ENCODE data around the gene KLHL29. TPM values are rescaled to one million over a fixed set of nuclear protein-coding genes. Genes with fewer than 3 reads are reported as not detected.

Gene KLHL29
- total RNA-seq, 2 experiments from 2014 or later: 4.1 to 4.4 TPM

DNA sequence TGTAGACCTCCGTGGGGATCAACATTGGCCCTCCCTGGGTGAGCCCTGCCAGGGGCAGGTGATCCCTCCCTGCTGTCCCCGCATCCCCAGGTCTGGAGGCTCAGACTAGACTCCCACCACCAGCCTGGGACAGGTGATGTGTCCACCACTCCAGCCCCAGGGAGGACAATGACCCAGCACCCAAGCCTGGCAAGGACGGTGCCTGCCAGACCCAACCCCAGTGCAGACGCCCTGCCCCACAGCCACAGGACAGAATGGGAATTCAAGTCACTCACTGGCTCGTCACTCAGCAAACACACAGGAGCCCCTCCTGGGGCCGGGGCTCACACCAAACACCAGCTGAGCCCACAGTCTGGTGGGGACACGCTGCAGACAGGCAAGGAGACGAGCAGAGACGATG lies 302.2 kb downstream of the KLHL29 start:
- ChIA-PET CTCF (no interaction called here), POLR2A (no interaction called here)
- Mint-ChIP-seq H3K27ac (no peak overlapping the region), H3K4me3 (no peak overlapping the region), H3K27me3 (ENCODE audit: low read depth) (no peaks in the 10 kb centered on the region), H3K9me3 (ENCODE audit: insufficient read depth) (no peaks in the 10 kb centered on the region), H3K4me1 (ENCODE audit: low read depth) (peaks cover 21% of the 10 kb centered on the region), H3K36me3 (ENCODE audit: low read depth) (no peaks in the 10 kb centered on the region)
- ATAC-seq: no peak
- no peak for DNase-seq

DNA sequence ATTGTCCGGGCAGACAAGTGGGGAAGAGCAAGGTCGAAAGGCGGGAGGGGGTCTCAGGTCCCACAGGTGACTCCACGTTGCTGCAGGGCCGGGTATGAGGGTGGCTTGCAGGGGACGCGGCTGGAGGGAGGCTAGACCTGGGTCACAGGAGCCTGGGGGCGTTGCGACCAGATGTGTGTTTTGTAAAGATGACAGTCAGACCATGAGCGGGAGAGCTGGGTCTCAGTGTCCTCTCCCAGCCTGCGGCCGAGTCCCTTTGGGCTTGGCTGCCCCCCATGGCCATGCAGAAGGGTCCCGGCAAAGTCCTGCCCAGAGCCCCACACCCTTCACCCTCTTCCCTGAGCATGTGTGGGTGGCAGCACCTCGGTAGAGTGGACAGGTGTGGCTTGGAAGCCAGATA lies 302.7 kb downstream of the KLHL29 start:
- DNase-seq (no peak), ATAC-seq (no peak)
- Mint-ChIP-seq H3K36me3 (ENCODE audit: low read depth) (no peaks in the 10 kb centered on the region), H3K4me1 (ENCODE audit: low read depth) (peaks cover 19% of the 10 kb centered on the region), H3K9me3 (ENCODE audit: insufficient read depth) (no peaks in the 10 kb centered on the region), H3K27me3 (ENCODE audit: low read depth) (no peaks in the 10 kb centered on the region), H3K4me3 (no peak overlapping the region), H3K27ac (no peak overlapping the region)
- CTCF ChIA-PET: no interaction called here
- POLR2A ChIA-PET: no interaction called here

DNA sequence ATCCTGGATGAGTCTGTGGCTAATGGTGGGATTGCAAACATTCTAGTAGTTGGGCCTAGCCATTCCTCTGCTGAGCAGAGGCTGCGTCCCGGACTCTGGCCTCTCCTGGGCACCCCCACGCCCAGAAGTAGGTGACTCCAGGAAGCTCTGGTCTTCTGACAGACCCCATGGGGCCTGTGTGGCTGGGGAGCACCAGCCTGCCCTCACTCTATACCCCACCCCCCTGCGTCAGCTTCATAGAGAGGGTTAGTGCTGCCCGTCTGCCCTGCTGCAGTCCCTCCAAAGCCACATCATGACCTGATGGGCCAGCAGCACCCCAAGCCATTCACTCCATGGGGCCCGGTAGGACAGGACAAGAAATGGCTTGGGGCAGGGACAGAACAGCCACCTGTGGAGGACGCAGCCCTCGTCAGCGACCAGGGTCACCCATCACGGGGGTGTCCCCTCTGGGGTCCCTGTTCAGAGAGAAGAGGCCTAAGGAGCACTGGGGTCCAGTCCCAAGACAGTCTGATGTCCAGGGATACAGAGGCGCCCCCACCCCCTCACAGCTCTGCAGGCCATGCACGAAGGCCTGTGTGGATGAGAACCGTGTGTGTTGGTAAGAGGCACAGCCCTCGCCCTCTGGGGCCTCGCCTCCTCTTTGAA lies 303.6 kb downstream of the KLHL29 start:
- Mint-ChIP-seq H3K9me3 (ENCODE audit: insufficient read depth) (no peaks in the 10 kb centered on the region), H3K27me3 (ENCODE audit: low read depth) (no peaks in the 10 kb centered on the region), H3K4me3 (no peak overlapping the region), H3K4me1 (ENCODE audit: low read depth) (peaks cover 19% of the 10 kb centered on the region), H3K27ac (no peak overlapping the region), H3K36me3 (ENCODE audit: low read depth) (no peaks in the 10 kb centered on the region)
- ATAC-seq: no peak
- CTCF ChIA-PET: no interaction called here
- DNase-seq: no peak
- POLR2A ChIA-PET: no interaction called here

DNA sequence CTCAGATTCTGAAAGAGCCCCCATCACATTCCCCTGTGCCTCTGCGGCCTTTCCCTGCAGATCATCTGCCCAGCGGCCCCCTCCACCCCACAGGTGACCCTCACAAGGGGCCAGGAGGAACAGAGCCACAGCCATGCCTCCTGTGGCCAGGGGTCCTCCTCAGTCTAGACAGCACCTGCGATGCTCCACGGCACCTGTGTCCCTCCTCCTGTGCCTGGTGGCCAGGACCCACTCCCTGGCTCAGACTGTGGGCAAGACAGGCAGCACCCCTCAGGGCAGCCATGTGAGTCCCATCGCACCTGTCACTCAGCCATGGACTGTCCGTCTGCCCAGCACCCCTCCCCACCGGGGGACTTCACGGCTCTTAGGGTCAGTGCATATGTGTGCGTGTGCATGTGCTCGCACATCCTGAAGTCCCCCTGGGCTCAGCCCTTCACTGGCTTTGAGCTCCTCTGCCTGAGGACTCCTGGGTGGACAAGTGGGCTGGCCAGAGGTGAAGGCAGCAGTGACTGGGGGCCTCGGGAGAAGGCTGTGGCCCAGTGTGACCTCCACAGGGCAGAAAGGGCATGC lies 304.2 kb downstream of the KLHL29 start:
- H3K4me1 Mint-ChIP-seq (ENCODE audit: low read depth): peaks cover 19% of the 10 kb centered on the region
- POLR2A ChIA-PET: no interaction called here
- no peaks in the 10 kb centered on the region for H3K36me3 Mint-ChIP-seq (ENCODE audit: low read depth)
- H3K4me3 Mint-ChIP-seq: no peak overlapping the region
- DNase-seq (no peak), ATAC-seq (no peak)
- no peaks in the 10 kb centered on the region for H3K27me3 Mint-ChIP-seq (ENCODE audit: low read depth)
- CTCF ChIA-PET: no interaction called here
- no peak overlapping the region for H3K27ac Mint-ChIP-seq
- no peaks in the 10 kb centered on the region for H3K9me3 Mint-ChIP-seq (ENCODE audit: insufficient read depth)

DNA sequence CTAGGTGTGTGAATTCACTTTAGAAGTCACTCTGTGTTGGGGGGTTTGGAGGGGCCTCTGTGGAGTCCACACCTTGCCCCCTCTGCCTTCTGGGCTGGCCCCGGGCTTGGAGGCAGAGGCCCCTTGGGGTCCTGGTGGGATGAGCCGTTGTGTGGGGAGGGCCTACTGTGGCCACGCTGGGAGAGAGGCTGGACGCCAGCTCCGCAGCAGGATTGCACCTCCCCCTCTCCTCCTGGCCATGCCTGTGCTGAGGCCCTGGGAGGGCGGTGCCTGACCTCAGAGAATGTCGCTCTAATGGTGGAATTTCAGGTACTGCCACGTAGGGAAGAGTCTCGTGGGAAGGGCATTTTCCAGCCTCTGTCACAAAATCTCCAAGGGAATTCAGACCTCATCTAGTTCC lies 304.9 kb downstream of the KLHL29 start:
- Mint-ChIP-seq H3K4me3 (no peak overlapping the region), H3K9me3 (ENCODE audit: insufficient read depth) (no peaks in the 10 kb centered on the region), H3K36me3 (ENCODE audit: low read depth) (no peaks in the 10 kb centered on the region), H3K27me3 (ENCODE audit: low read depth) (no peaks in the 10 kb centered on the region), H3K4me1 (ENCODE audit: low read depth) (peaks cover 14% of the 10 kb centered on the region), H3K27ac (no peak overlapping the region)
- ATAC-seq (no peak), DNase-seq (no peak)
- ChIA-PET CTCF (no interaction called here), POLR2A (no interaction called here)

DNA sequence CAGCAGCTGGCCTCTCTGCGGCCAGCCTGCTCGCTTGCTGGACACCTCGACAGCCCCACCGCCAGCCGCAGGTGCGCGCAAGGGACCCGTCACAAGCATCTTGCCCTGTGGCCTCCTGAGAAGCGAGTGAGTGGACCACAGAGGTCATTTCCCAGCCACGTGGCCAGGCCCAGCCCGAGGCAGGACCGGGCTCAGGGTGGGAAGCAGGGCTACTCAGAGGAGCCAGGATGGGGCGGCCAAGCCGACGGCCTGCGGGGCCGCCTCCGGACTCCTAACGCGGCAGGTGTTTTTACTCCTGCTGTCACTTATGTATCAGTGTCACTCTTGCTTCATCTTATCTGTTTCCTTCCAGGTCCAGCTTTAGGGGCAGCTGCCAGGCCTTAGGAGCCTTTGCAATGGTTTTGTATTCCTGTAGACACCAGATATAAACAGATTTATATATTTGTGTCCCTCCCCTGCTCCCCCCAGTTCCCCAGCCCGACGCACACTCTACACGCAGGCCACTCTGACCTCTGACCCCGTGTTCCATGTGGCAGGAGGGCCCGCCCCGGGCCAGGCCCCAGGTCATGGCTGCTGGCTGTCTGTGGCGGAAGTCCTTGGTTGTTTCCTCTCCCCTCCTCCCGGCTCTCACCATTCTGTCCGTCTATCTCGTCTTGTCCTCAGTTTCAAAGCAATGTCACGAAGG lies 305.6 kb downstream of the KLHL29 start:
- Mint-ChIP-seq H3K27ac (no peak overlapping the region), H3K27me3 (ENCODE audit: low read depth) (no peaks in the 10 kb centered on the region), H3K9me3 (ENCODE audit: insufficient read depth) (no peaks in the 10 kb centered on the region), H3K36me3 (ENCODE audit: low read depth) (no peaks in the 10 kb centered on the region), H3K4me3 (no peak overlapping the region), H3K4me1 (ENCODE audit: low read depth) (peaks cover 14% of the 10 kb centered on the region)
- ATAC-seq: no peak
- ChIA-PET POLR2A (no interaction called here), CTCF (no interaction called here)
- DNase-seq: no peak

DNA sequence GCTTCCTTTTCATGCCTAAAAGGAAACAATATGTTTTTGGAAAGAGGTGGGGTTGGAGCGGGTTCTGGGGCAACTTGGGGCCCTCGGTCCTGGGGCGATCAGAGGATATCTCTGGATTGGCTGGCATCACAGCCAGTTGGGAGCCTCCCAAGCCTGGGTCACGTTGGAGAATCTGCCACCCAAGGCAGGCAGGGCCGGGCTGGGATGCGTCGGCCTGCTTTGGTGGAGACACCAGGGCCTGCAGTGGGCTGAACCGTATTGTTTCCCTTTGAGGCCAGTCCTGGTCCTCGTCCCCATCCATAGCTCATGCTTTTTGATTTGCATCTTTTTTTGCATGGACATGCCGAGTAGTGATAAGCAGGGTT lies 306.1 kb downstream of the KLHL29 start:
- no peak overlapping the region for H3K4me3 Mint-ChIP-seq

DNA sequence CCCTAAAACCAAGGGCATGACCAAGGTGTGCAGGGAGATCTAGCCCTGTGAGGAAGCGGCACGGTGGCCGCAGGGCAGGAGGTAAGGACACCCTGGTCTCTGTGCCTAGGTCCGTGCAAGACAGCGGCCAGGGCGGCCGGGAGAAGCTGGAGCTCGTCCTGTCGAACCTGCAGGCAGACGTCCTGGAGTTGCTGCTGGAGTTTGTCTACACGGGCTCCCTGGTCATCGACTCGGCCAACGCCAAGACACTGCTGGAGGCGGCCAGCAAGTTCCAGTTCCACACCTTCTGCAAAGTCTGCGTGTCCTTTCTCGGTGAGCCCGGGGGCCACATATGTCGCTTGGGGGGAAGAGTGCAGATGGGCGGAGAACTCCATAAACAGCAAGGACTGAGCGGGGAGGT lies 306.6 kb downstream of the KLHL29 start:
- Mint-ChIP-seq H3K4me3 (no peak overlapping the region), H3K27me3 (ENCODE audit: low read depth) (no peaks in the 10 kb centered on the region), H3K4me1 (ENCODE audit: low read depth) (peaks cover 6% of the 10 kb centered on the region), H3K27ac (no peak overlapping the region), H3K36me3 (ENCODE audit: low read depth) (no peaks in the 10 kb centered on the region), H3K9me3 (ENCODE audit: insufficient read depth) (no peaks in the 10 kb centered on the region)
- ATAC-seq (no peak), DNase-seq (no peak)
- ChIA-PET CTCF (no interaction called here), POLR2A (no interaction called here)

More for the DNA sequence above, 306.1 kb downstream of the KLHL29 start:
- no peak for DNase-seq
- CTCF ChIA-PET: no interaction called here
- no peaks in the 10 kb centered on the region for H3K36me3 Mint-ChIP-seq (ENCODE audit: low read depth)
- no peaks in the 10 kb centered on the region for H3K9me3 Mint-ChIP-seq (ENCODE audit: insufficient read depth)
- H3K4me1 Mint-ChIP-seq (ENCODE audit: low read depth): peaks cover 10% of the 10 kb centered on the region
- H3K27me3 Mint-ChIP-seq (ENCODE audit: low read depth): no peaks in the 10 kb centered on the region
- ATAC-seq: no peak
- no peak overlapping the region for H3K27ac Mint-ChIP-seq
- POLR2A ChIA-PET: no interaction called here

DNA sequence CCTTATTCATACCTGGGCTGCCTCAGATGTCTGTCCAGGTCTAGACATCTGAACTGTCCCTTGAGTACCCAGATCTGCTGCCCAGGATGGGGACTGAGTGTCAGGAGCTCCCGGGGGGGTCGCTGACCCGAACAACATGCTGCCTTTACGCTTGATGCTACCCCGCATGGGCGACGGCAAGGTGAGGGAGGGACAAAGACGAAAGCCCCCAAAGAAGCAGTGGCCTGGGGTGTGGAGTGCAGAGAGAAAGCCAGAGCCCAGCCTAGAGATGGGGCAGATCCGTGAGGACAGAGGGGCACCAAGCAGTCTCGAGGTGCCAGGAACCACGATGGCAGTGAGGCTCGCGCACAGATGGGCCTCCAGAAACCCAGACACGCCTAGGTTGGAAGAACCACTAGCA lies 307.3 kb downstream of the KLHL29 start:
- Mint-ChIP-seq H3K4me3 (no peak overlapping the region), H3K27ac (no peak overlapping the region)
- CTCF ChIA-PET: no interaction called here

DNA sequence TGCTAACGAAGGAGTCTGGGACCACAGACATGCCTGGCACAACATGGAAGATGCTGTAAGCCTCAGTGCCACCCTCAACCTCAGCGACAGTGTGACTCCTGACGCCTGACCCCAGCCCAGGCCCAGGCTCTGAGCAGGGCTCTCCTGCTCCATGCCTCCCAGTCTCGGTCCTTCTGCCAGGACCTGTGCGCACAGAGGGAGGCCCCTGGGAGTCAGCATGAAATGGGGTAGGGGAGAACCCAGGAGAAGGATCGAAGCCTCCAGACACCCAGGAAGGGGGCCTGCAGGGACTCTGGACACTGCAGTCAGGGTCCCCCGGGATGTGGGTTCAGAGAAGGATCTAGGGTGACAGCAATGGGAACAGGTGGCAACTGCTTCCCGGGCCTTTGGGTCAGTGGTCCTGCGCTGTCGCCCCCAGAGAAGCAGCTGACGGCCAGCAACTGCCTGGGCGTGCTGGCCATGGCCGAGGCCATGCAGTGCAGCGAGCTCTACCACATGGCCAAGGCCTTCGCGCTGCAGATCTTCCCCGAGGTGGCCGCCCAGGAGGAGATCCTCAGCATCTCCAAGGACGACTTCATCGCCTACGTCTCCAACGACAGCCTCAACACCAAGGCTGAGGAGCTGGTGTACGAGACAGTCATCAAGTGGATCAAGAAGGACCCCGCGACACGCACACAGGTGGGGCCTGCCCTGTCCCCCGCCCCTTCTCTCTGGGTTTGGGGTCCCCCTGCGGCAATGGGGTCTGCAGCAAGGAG lies 308.0 kb downstream of the KLHL29 start:
- ChIA-PET CTCF (no interaction called here), POLR2A (no interaction called here)
- H3K4me1 Mint-ChIP-seq (ENCODE audit: low read depth): no peaks in the 10 kb centered on the region
- ATAC-seq (no peak), DNase-seq (no peak)
- no peaks in the 10 kb centered on the region for H3K36me3 Mint-ChIP-seq (ENCODE audit: low read depth)
- H3K27ac Mint-ChIP-seq: no peak overlapping the region
- H3K9me3 Mint-ChIP-seq (ENCODE audit: insufficient read depth): no peaks in the 10 kb centered on the region
- H3K27me3 Mint-ChIP-seq (ENCODE audit: low read depth): no peaks in the 10 kb centered on the region
- no peak overlapping the region for H3K4me3 Mint-ChIP-seq

More for the DNA sequence above, 307.3 kb downstream of the KLHL29 start:
- Mint-ChIP-seq H3K36me3 (ENCODE audit: low read depth) (no peaks in the 10 kb centered on the region), H3K4me1 (ENCODE audit: low read depth) (no peaks in the 10 kb centered on the region), H3K9me3 (ENCODE audit: insufficient read depth) (no peaks in the 10 kb centered on the region), H3K27me3 (ENCODE audit: low read depth) (no peaks in the 10 kb centered on the region)
- POLR2A ChIA-PET: no interaction called here
- ATAC-seq (no peak), DNase-seq (no peak)

DNA sequence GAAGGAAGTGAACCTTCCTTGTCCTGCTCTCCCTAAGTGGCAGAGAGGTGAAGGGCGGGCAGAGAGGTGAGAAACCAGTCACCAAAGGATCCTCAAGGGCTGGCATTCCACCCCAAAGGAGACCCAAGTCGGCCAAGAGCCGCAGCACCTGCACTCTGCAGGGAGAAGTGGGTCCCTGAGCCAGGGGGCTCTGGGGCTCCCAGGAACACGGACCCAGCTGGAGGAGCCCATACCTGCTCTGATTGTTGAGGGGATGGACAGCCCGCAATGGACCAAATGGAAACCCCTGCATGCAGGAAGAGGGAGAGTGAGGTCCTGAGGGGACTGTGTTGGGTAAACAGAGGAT lies 308.6 kb downstream of the KLHL29 start:
- no peaks in the 10 kb centered on the region for H3K9me3 Mint-ChIP-seq (ENCODE audit: insufficient read depth)
- ATAC-seq: no peak
- CTCF ChIA-PET: no interaction called here
- no peaks in the 10 kb centered on the region for H3K27me3 Mint-ChIP-seq (ENCODE audit: low read depth)
- no peak overlapping the region for H3K4me3 Mint-ChIP-seq
- no peaks in the 10 kb centered on the region for H3K4me1 Mint-ChIP-seq (ENCODE audit: low read depth)
- POLR2A ChIA-PET: no interaction called here
- DNase-seq: no peak
- no peak overlapping the region for H3K27ac Mint-ChIP-seq
- no peaks in the 10 kb centered on the region for H3K36me3 Mint-ChIP-seq (ENCODE audit: low read depth)
